ENCODE data around the gene THAP7. TPM values are rescaled to one million over a fixed set of nuclear protein-coding genes. Genes with fewer than 3 reads are reported as not detected.

THAP7 gene
- total and polyA plus RNA-seq, 9 of the 15 experiments (the other 6 are each of a cell fraction or from before 2014, with no cell fraction given), result 7.9 to 263 (median 84.1) TPM

GRCh38 chr22:20982563-20982882 lies 19.4 kb downstream of the THAP7 start (continued):
- TF ChIP-seq MAFK (IDR thresholded peaks at IDR 0.05; ENCODE audit: low read length) (peak; percentile 34; the same call in 1 of the 2 replicates), JUNB (CRISPR knock-in tag; conservative IDR thresholded peaks at IDR 0.05) (peak; percentile 38), HBP1 (CRISPR knock-in tag; IDR thresholded peaks at IDR 0.05) (peak; percentile 91), ZNF408 (CRISPR knock-in tag; IDR thresholded peaks at IDR 0.05; ENCODE audit: low read depth) (peak; percentile 61; the same call in 1 of the 2 replicates), ZBTB26 (CRISPR knock-in tag; IDR thresholded peaks at IDR 0.05) (peak; percentile 91), E4F1 (CRISPR knock-in tag; IDR thresholded peaks at IDR 0.05; ENCODE audit: borderline replicate concordance) (no peak), ILF3 (IDR thresholded peaks at IDR 0.05; ENCODE audit: borderline replicate concordance) (no peak), PHB (CRISPR knock-in tag; IDR thresholded peaks at IDR 0.05) (peak; percentile 6; the same call in 1 of the 2 replicates), TBL1XR1 (IDR thresholded peaks at IDR 0.05; ENCODE audit: low read length in 2 of 2) (0 out of 4 replicates have a peak, but pooled peaks of 1 of the 2 experiments have one; percentile 26), IFI16 (CRISPR knock-in tag; IDR thresholded peaks at IDR 0.05) (peak; percentile 52; the same call in 1 of the 2 replicates), KLF6 (CRISPR knock-in tag; IDR thresholded peaks at IDR 0.05; ENCODE audit: borderline replicate concordance) (0 out of 2 replicates have a peak, but pooled peaks have one; percentile 9), GTF2F1 (IDR thresholded peaks at IDR 0.05; ENCODE audit: low read depth, low read length) (no peak), CHD2 (IDR thresholded peaks at IDR 0.05; ENCODE audit: low read depth, low read length) (peak; percentile 12; the same call in 1 of the 2 replicates), ZBTB7A (IDR thresholded peaks at IDR 0.05; ENCODE audit: borderline replicate concordance, control insufficient read depth, low read depth, low read length) (no peak), SRF (CRISPR knock-in tag; IDR thresholded peaks at IDR 0.05) (peak in 1 of 2 experiments; percentile 72; a peak in 1 of 4 replicates), ZMIZ1 (IDR thresholded peaks at IDR 0.05; ENCODE audit: low read depth in 2 of 2, low read length in 2 of 2) (peak in 1 of 2 experiments; percentile 28; a peak in 1 of 4 replicates), RCOR1 (IDR thresholded peaks at IDR 0.05; ENCODE audit: borderline replicate concordance in 1 of 2, low read depth in 2 of 2, low read length in 2 of 2) (peak in 1 of 2 experiments; percentile 33; a peak in 1 of 4 replicates), NR3C1 (CRISPR knock-in tag; IDR thresholded peaks at IDR 0.05) (no peak), ZNF436 (CRISPR knock-in tag; IDR thresholded peaks at IDR 0.05) (0 out of 2 replicates have a peak, but pooled peaks have one; percentile 37), CHD4 (IDR thresholded peaks at IDR 0.05; ENCODE audit: insufficient read depth, insufficient replicate concordance, low read depth, low read length, poor library complexity, severe bottlenecking) (peak; percentile 80)
